OCI-M2 (cell line): ENCODE results near the gene SLC35F3.

ENCODE experiments used
- DNase-seq: peaks from one replicate; lab custom pipeline; 2025; ENCODE audit not compliant: unreplicated experiment; lab: John Stamatoyannopoulos, UW

SLC35F3 gene

DNA sequence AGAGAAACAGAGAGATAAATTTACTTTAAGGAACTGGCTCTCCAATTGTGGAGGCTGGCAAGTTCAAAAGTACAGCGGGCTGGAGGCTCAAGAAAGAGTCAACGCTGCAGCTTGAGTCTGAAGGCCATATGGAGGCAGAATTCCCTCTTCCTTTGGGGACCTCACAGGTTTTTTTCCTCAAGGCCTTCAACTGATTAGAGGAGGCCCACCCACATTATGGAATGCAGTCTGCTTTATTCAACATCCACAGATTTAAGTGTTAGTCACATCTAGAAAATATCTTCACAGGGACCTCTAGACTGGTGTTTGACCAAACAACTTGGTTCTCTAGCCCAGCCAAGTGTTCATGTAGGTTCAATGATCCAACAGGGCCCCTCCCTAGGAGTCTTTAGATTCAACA lies 117.8 kb downstream of the SLC35F3 start:
- DNase-seq, result no peak

- no peak for DNase-seq
Measured at GRCh38 chr1:234039603-234040002, 135.1 kb downstream of the SLC35F3 start.

DNA sequence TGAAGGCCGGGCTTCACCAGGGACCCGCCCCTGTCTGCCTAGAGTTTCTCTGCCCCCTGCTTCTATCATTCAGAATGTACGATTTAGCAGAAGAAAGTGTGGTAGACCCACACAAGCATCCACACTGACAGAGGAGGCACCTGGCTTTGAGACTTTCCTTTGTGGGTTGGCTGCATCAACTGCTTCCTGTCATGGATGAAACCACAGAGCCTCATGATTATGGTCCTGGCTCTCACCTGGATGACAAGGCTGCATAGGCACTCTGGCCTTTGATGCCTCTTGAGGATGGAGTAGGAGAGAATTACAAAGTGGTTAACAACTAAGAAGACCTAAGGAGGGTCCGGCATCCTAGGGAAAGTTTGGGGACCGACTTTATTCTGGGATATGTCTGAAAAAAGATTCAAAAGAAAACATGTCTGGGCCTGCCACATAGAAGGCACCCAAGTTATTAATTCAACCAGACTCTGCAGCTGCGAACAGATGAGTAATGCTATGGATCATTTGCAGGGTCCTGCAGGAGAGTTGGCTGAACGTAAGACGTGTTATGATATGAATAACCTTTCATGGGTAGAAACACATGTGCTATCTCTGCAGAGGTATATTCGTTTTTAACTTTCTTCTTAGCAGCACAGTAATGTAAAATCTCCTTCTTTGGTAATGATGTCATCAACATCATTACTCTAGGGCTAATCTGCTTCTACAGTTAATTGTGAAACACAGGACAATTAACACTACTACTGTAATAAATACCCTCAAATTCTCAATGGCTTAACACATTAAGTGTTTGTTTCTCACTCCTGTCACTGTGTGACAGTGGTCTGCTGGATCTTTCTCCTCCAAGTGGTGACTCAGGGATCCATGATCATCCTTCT lies 136.2 kb downstream of the SLC35F3 start:
- DNase-seq, result no peak

DNA sequence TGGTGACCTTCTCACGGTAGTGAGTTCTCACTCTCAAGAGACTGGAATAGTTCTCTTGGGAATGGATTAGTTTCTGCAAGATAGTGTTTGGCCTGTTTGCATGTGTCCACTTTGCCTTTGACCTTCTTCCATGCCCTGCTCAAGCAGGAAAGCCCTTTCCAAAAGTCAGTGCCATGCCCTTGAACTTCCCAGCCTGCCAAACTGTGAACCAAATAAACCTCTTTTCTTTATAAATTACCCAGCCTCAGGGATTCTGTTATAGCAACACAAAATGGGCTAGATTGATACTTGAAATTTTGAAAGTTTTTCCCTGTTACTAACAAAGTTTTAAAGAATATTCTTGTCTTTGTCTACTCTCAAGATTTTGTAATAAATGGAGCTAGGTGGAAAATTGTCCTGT lies 139.6 kb downstream of the SLC35F3 start:
- DNase-seq, result no peak

GRCh38 chr1:234047123-234047522 lies 142.6 kb downstream of the SLC35F3 start:
- no peak for DNase-seq

GRCh38 chr1:234062166-234062565 lies 157.7 kb downstream of the SLC35F3 start:
- DNase-seq, result no peak

GRCh38 chr1:234065794-234066447 lies 161.4 kb downstream of the SLC35F3 start:
- no peak for DNase-seq

DNA sequence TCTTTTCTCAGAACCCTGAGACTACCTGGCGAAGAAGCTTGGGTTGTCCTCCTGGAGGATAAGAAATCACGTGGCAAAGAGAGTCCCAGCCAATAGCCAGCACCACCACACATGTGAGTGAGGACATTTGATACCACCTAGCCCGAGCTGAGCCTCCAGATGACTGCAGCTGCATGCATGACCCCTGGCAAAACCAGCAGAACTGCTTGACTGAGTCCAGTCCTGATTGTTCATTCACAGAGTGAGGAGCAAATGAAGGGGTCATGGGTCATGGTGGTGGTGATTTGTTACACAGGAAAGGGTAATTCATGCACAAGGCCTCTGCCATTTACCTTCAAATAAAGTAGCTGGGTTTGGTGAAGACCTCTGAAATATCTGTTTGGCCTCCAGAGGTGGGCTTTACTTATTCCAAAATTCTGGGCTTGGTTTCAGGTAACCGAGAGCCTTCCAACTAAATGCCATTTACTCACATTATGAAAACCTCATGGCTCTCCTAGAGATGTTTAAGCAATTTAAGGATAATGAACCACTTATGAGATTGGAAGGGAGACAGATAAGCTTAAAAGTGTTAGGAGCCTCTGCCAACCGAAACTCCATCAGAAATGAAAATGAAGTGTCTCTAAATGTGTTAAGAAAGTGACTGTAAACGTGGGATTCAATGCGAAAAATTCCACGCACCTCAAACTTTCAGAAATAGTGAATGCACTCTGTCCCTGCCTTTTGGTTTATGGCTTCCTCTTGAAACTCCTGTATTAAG lies 163.3 kb downstream of the SLC35F3 start:
- no peak for DNase-seq

- no peak for DNase-seq
Measured at GRCh38 chr1:234069760-234070159, 165.3 kb downstream of the SLC35F3 start.

DNA sequence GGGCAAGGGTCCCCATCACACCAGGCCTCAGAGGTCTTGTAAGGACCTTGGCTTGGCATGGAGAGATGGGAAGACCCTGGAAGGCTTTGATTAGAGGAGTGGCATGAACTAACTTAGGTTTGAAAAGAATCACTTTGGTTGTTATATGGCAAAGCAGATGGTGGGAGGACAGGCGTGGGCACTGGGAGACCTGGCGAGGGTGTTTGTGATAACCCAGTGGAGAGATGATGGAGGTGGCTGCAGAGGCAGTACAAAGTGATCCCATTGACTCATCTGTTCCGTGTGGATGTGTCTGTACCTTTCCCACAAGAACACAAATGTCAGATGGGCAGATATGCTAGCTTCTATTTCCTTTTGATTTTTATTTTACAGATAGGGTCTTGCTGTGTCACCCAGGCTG lies 168.3 kb downstream of the SLC35F3 start:
- DNase-seq, result no peak

DNA sequence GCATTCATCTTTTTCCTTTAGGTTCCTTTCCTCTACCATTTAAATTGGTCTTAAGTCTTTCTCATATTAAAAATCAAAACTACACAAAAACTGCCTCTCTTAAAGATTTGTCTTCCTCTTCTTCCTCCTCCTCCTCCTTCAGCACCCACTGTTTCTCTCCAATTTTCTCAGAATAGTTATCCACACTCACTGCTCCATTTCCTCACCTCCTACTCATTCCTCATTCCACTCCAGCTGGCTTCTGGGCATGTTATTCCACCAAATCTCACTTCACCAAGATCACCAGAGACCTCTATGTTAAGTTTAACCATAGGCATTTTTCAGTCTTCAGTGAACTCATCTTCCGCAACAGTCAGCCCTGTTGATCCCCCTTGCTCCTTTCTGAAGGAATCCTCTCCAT lies 173.7 kb downstream of the SLC35F3 start:
- DNase-seq, result no peak

GRCh38 chr1:234079896-234080295 lies 175.4 kb downstream of the SLC35F3 start:
- no peak for DNase-seq

DNA sequence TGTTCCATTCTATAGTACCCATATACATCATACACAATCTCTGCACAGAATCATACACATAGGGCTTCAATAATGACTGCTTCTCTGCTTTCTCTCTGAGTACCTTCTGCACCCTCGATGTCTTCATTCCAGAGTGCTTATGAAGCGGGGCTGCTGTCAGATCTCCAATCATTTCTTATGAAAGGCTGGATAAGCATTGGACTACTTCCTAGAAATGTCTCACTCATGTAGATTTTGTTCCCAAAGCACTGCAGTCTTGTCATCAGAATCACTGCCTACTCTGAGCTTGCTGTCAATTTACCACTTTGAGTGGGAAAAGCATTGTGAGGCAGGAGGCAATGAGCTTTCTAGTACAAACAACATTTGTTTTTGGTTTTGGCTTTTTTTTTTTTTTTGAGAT lies 179.0 kb downstream of the SLC35F3 start:
- no peak for DNase-seq

DNA sequence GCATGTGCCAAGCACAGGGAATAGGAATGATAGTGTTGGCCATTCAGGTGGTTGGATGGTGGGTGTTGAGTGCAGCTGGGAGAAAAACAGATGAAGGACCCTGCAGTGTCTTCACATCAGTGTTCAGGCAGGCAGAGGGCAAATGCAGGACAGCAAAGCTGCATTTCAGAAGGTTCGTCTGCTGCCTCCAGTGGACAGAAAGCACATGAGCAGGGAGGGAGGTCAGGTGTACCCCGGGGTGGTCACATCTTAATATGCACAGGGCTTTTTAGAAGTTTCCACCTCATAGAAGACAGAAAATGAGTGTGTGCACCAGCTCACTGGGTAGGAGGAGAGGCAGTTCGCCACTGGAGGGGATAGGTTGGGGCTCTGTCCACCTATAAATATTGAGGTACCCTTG lies 184.9 kb downstream of the SLC35F3 start:
- DNase-seq, result no peak

- DNase-seq, result no peak
Measured at GRCh38 chr1:234090212-234091064, 186.0 kb downstream of the SLC35F3 start.

GRCh38 chr1:234091065-234091401 lies 186.6 kb downstream of the SLC35F3 start:
- no peak for DNase-seq

DNA sequence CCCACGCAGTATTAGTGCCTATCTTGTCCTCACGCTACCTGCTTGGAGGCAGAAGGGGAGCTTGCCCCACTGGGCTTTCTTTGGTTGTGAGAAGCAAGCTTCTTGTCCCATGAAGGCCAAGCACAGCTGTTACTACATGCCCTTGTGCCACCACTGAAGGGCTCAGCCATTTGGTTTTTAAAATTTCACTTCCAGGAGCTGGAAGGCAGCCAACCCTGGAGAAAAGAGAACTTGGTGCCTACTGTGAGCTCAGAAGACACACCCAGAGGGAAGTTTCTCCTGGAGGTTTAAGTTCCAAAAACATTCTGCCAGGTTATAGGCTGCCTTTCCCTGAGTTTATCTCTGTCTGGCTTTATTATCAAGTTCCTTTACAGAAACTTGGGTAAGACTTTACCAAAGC lies 187.4 kb downstream of the SLC35F3 start:
- DNase-seq, result no peak

GRCh38 chr1:234093107-234093506 lies 188.6 kb downstream of the SLC35F3 start:
- no peak for DNase-seq

GRCh38 chr1:234093741-234094140 lies 189.3 kb downstream of the SLC35F3 start:
- no peak for DNase-seq

- DNase-seq, result no peak
Measured at GRCh38 chr1:234094172-234094571, 189.7 kb downstream of the SLC35F3 start.

DNA sequence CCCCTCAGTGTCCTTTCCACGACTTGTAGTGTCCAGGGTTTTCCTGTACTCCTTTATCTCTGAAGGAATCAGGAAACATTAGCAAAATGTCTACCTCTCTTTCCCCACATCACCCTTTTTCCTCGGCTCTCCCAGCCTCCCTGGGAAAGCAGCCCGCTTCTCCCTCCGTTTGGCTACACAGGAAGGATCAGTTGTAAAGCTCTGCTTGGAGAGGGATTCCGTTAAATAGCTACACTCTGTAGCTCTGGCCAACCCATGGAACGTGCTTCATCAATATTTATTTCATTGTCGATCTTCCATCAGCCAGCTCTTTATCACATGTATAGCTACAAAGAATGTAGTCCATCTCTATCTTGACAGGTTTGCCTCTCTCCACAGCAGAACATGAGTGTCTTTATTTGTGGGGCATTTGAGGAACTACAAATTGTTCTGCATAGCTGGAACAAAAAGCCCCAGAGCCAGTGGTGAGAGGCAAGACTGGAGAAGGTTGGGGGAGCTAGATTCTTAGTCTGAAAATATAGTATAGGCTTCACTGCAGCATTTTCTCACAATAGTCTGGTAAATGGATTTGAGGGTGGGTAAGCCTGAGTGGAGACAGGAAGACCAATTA lies 191.8 kb downstream of the SLC35F3 start:
- DNase-seq, result no peak
